ENCODE measurements around the gene RBMS1.

RBMS1 gene

DNA sequence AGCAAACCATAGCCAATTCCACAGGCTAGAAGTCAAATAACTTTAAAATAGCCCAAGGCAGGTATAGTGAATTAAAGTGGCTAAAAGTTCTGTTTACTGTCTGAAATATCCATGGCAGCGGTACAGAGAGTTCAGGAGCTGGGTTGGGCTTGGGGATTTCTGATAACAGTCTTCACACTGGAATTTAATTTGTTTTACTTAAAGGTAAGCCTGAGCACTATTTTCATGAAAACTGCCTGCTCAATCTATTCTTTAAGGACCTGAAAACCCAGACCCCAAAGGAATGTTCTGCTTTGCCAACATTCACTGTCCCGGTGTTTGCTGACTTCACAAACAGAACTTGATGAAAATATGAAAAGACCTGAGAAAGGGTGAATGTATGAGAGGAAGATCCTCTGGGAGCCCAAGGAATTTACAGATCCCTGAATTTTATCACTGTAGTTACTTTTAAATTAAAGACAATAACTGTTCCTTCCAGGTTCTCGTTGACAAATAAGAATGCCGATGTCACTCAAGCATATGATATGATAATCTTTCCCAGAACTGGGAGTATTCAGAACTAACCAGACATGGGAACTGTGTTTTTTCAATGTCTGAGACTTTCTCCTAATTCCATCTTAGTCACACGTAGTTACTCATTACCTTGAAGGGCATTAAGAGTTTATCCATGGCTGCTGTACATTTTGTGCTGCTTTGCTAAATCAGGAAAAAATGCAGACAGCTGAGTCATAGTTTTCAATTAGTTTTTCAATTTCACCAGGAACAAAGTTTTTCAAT is 265.3 kb downstream of the RBMS1 start:
- no peak overlapping the region for H3K4me3 ChIP-seq (ENCODE audit: low read length)

GRCh38 chr2:160227293-160227915 is 266.2 kb downstream of the RBMS1 start:
- TF ChIP-seq ZNF274 (IDR thresholded peaks at IDR 0.05; ENCODE audit: low read depth, low read length): no peak
- no peak overlapping the region for H3K4me3 ChIP-seq (ENCODE audit: low read length)

More for the DNA sequence above, 265.3 kb downstream of the RBMS1 start:
- TF ChIP-seq ZNF274 (IDR thresholded peaks at IDR 0.05; ENCODE audit: low read depth, low read length): no peak

GRCh38 chr2:160226367-160226766 is 267.2 kb downstream of the RBMS1 start:
- no peak for TF ChIP-seq ZNF274 (IDR thresholded peaks at IDR 0.05; ENCODE audit: low read depth, low read length)

DNA sequence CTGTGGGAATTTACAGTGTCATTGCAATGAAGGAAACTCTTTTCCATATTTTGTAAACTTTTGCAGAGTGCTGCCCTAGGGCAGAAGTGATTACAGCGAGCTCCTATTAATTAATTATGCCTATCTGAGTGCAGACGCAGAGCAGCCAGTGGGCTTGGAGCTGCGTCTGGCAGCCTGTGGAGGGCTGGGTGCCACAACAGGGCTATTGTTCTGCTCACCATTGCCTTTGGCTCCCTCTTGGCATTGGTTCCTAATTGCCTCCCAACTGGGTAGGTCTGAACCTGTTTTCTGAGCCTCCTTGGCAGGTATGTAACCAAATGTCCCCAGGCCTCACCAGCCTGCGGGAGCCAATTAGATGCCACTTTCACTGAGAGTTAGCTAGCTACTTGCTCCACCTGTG is 267.9 kb downstream of the RBMS1 start:
- no peak for TF ChIP-seq ZNF274 (IDR thresholded peaks at IDR 0.05; ENCODE audit: low read depth, low read length)
- H3K4me3 ChIP-seq (ENCODE audit: low read length): no peak overlapping the region

More at GRCh38 chr2:160226367-160226766, 267.2 kb downstream of the RBMS1 start:
- H3K4me3 ChIP-seq (ENCODE audit: low read length): no peak overlapping the region

GRCh38 chr2:160224507-160224906 is 269.1 kb downstream of the RBMS1 start:
- TF ChIP-seq ZNF274 (IDR thresholded peaks at IDR 0.05; ENCODE audit: low read depth, low read length): no peak

DNA sequence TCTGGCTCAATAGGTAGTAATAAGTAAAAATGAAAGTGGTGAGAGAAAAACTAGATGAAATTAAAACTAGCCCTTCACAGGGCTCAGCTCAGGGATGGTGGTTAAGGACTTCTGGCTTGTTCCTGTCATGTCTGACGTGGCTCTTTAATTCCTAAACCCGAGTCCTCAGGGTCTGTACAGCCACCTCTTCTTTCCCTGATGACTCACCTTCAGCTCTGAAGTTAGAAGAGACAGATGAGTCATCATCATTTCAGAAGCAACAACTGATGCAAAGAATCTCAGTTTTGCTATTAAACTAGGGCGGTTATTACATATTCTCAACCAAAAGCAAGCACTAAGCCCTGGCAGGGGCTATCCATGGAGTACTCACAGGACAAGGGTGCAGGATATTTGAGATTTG is 269.5 kb downstream of the RBMS1 start:
- H3K4me3 ChIP-seq (ENCODE audit: low read length): no peak overlapping the region
- TF ChIP-seq ZNF274 (IDR thresholded peaks at IDR 0.05; ENCODE audit: low read depth, low read length): no peak

More at GRCh38 chr2:160224507-160224906, 269.1 kb downstream of the RBMS1 start:
- H3K4me3 ChIP-seq (ENCODE audit: low read length): no peak overlapping the region

DNA sequence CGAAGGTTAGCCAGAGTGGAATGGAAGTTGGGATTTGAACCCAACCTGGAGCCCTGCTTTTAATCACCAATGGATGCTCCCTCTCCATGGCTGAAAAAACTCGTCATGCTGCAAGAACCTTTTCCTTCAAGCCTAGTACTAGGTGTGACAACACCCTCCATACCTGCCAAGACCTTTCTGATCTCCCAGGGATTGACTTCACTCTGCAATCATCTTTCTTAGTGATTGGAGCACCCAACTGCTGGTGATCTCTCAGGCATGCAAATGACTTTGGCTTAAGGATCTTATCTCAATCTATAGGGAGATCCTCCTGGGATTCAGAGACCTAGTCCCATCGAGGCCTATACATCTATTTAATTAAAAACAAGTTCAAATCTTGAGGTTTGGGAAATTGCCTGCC is 270.0 kb downstream of the RBMS1 start:
- no peak overlapping the region for H3K4me3 ChIP-seq (ENCODE audit: low read length)
- TF ChIP-seq ZNF274 (IDR thresholded peaks at IDR 0.05; ENCODE audit: low read depth, low read length): no peak

DNA sequence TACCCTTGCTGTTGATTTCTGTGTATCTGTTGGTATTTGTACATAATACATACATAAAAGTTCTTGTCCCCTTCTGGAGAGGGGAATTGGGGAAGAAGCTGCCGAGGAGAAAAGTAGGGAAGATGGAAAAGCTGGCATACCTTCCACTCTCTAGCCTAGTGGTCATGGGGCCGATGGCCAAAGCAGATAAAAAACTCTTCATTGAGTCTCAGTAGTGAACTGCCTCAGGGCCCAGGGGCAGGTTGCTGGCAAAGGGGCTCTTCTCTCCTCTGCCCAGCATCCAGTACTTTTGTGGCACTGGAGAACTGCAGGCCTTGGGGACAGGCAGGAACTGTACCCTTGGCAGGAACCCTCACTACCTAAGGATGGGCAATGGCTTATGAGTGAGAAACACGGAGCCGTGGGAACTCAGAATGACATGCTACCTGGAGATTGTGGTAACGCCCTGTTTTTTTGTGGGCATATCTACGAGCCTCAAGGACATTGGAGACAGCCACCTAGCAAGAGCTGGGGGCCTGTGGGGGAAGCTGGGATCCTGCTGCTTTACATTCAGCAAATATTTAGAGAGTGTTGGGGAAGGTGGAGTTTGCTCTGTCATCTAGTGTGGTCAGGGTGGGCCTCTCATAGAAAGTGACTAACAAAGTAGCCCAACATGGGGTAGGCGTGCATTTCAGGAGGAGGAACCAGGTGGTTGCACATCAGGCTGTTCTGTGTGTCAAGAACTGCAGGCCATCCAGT is 270.9 kb downstream of the RBMS1 start:
- no peak for TF ChIP-seq ZNF274 (IDR thresholded peaks at IDR 0.05; ENCODE audit: low read depth, low read length)
- no peak overlapping the region for H3K4me3 ChIP-seq (ENCODE audit: low read length)
